ENCODE measurements around the gene HRAS. TPM values are rescaled to one million over a fixed set of nuclear protein-coding genes. Genes with fewer than 3 reads are reported as not detected.

HRAS gene
- total RNA-seq, 3 donors from 2014 or later (not counting 1 experiment from before 2014, with no cell fraction given), result 27.6 to 35.0 (median 30.6) TPM

- H3K27me3 ChIP-seq (ENCODE audit: control insufficient read depth, insufficient read depth, low read length), result no peaks in the 10 kb centered on the region
- H3K36me3 ChIP-seq (ENCODE audit: control insufficient read depth, insufficient read depth, low read length), result no peaks in the 10 kb centered on the region
- Mint-ChIP-seq H3K27me3 (ENCODE audit: low read depth in 2 of 2) (peaks cover 0 to 5% of the 10 kb centered on the region in 2 donors), H3K4me1 (peaks cover 5 to 12% of the 10 kb centered on the region in 2 donors), H3K36me3 (no peaks in the 10 kb centered on the region), H3K4me3 (peak overlapping the region; percentile 49), H3K9me3 (no peaks in the 10 kb centered on the region), H3K27ac (no peak overlapping the region)
- peak overlapping the region; percentile 28 for H3K4me3 ChIP-seq (ENCODE audit: low read length)
- no peak overlapping the region for H3K27ac ChIP-seq (ENCODE audit: low read length)
- H3K9me3 ChIP-seq (ENCODE audit: control insufficient read depth, insufficient read depth, low read length), result no peaks in the 10 kb centered on the region
- intact Hi-C loops (cut with micrococcal nuclease), result loop anchor here (1.0 kb wide), 1 partner anchor 168 kb away; no protein-coding TSS in a partner anchor
- WGBS (ENCODE audit: insufficient coverage), result under 1% methylated on average over 57 of the region's 57 CpGs
- H3K4me1 ChIP-seq (ENCODE audit: control insufficient read depth, insufficient read depth, low read length), result peaks cover 31% of the 10 kb centered on the region
- ATAC-seq, result peak in 1 of 3 donors; percentile 10
- TF ChIP-seq, protein P1, sequence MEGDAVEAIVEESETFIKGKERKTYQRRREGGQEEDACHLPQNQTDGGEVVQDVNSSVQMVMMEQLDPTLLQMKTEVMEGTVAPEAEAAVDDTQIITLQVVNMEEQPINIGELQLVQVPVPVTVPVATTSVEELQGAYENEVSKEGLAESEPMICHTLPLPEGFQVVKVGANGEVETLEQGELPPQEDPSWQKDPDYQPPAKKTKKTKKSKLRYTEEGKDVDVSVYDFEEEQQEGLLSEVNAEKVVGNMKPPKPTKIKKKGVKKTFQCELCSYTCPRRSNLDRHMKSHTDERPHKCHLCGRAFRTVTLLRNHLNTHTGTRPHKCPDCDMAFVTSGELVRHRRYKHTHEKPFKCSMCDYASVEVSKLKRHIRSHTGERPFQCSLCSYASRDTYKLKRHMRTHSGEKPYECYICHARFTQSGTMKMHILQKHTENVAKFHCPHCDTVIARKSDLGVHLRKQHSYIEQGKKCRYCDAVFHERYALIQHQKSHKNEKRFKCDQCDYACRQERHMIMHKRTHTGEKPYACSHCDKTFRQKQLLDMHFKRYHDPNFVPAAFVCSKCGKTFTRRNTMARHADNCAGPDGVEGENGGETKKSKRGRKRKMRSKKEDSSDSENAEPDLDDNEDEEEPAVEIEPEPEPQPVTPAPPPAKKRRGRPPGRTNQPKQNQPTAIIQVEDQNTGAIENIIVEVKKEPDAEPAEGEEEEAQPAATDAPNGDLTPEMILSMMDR (IDR thresholded peaks at IDR 0.05), result peak; percentile 9
- no peak for DNase-seq
Observed at GRCh38 chr11:555227-555779, 19.9 kb upstream of the HRAS start.

- H3K4me1 ChIP-seq (ENCODE audit: control insufficient read depth, insufficient read depth, low read length), result peaks cover 24% of the 10 kb centered on the region
- Mint-ChIP-seq H3K4me3 (peak overlapping the region; percentile 50), H3K4me1 (peaks cover under 1 to 5% of the 10 kb centered on the region in 2 donors), H3K27ac (no peak overlapping the region), H3K36me3 (no peaks in the 10 kb centered on the region), H3K9me3 (no peaks in the 10 kb centered on the region), H3K27me3 (ENCODE audit: low read depth in 2 of 2) (peaks cover 0 to 5% of the 10 kb centered on the region in 2 donors)
- H3K27me3 ChIP-seq (ENCODE audit: control insufficient read depth, insufficient read depth, low read length), result no peaks in the 10 kb centered on the region
- no peak overlapping the region for H3K27ac ChIP-seq (ENCODE audit: low read length)
- ATAC-seq (peak; percentile 86 to 94 (median 92)), DNase-seq (peak; percentile 70 to 92)
- 22% methylated on average over 48 of the region's 60 CpGs for WGBS (ENCODE audit: insufficient coverage)
- peak overlapping the region; percentile 28 for H3K4me3 ChIP-seq (ENCODE audit: low read length)
- H3K9me3 ChIP-seq (ENCODE audit: control insufficient read depth, insufficient read depth, low read length), result no peaks in the 10 kb centered on the region
- TF ChIP-seq, protein P1 (IDR thresholded peaks at IDR 0.05), result peak; percentile 56
- intact Hi-C loops (cut with micrococcal nuclease), result loop anchor here (1.0 kb wide), 1 partner anchor 169 kb away; no protein-coding TSS in a partner anchor
- no peaks in the 10 kb centered on the region for H3K36me3 ChIP-seq (ENCODE audit: control insufficient read depth, insufficient read depth, low read length)
Observed at GRCh38 chr11:554428-555226, 19.3 kb upstream of the HRAS start.

GRCh38 chr11:553988-554340 is 18.6 kb upstream of the HRAS start:
- Mint-ChIP-seq H3K27ac (no peak overlapping the region), H3K27me3 (ENCODE audit: low read depth in 2 of 2) (peaks cover 0 to 5% of the 10 kb centered on the region in 2 donors), H3K9me3 (no peaks in the 10 kb centered on the region), H3K36me3 (no peaks in the 10 kb centered on the region), H3K4me1 (no peaks in the 10 kb centered on the region), H3K4me3 (no peak overlapping the region)
- TF ChIP-seq, protein P1 (IDR thresholded peaks at IDR 0.05), result no peak
- DNase-seq, result no peak
- intact Hi-C loops (cut with micrococcal nuclease), result no loop called here
- Histone ChIP-seq H3K27ac (ENCODE audit: low read length) (no peak overlapping the region), H3K4me1 (ENCODE audit: control insufficient read depth, insufficient read depth, low read length) (peaks cover 23% of the 10 kb centered on the region), H3K4me3 (ENCODE audit: low read length) (no peak overlapping the region), H3K27me3 (ENCODE audit: control insufficient read depth, insufficient read depth, low read length) (no peaks in the 10 kb centered on the region), H3K36me3 (ENCODE audit: control insufficient read depth, insufficient read depth, low read length) (no peaks in the 10 kb centered on the region), H3K9me3 (ENCODE audit: control insufficient read depth, insufficient read depth, low read length) (no peaks in the 10 kb centered on the region)
- no peak for ATAC-seq
- 61% methylated on average over 11 of the region's 11 CpGs for WGBS (ENCODE audit: insufficient coverage)

Data from natural killer cell (primary cell).